HG03097 (cell line): ENCODE results near the gene RBMS3.

Experiments
- ATAC-seq: cut with Tn5 transposase; IDR thresholded peaks from one replicate; pipeline ENCODE4 v1.9.1; 2021; ENCODE audit not compliant: unreplicated experiment, low FRiP score

Gene RBMS3

GRCh38 chr3:29826712-29827111, 545.8 kb downstream of the RBMS3 start:
- ATAC-seq = no peak

GRCh38 chr3:29827756-29828155, 546.9 kb downstream of the RBMS3 start:
- ATAC-seq = no peak

- no peak for ATAC-seq
Observed at GRCh38 chr3:29829340-29829739, 548.5 kb downstream of the RBMS3 start.

- ATAC-seq = no peak
Observed at GRCh38 chr3:29850641-29851040, 569.8 kb downstream of the RBMS3 start.

- no peak for ATAC-seq
Observed at GRCh38 chr3:29852767-29853166, 571.9 kb downstream of the RBMS3 start.

GRCh38 chr3:29853841-29854397, 573.0 kb downstream of the RBMS3 start:
- ATAC-seq = no peak

GRCh38 chr3:29854821-29855220, 574.0 kb downstream of the RBMS3 start:
- ATAC-seq = no peak

- no peak for ATAC-seq
Observed at GRCh38 chr3:29859726-29860270, 578.9 kb downstream of the RBMS3 start.

- no peak for ATAC-seq
Observed at GRCh38 chr3:29864809-29865208, 583.9 kb downstream of the RBMS3 start.

GRCh38 chr3:29868543-29869101, 587.8 kb downstream of the RBMS3 start:
- no peak for ATAC-seq

GRCh38 chr3:29870136-29870535, 589.3 kb downstream of the RBMS3 start:
- ATAC-seq = no peak

- no peak for ATAC-seq
Observed at GRCh38 chr3:29871087-29871486, 590.2 kb downstream of the RBMS3 start.

GRCh38 chr3:29880809-29881208, 599.9 kb downstream of the RBMS3 start:
- no peak for ATAC-seq

- no peak for ATAC-seq
Observed at GRCh38 chr3:29887451-29887850, 606.6 kb downstream of the RBMS3 start.

- no peak for ATAC-seq
Observed at GRCh38 chr3:29889215-29889614, 608.3 kb downstream of the RBMS3 start.

GRCh38 chr3:29890801-29891200, 609.9 kb downstream of the RBMS3 start:
- ATAC-seq = no peak

- no peak for ATAC-seq
Observed at GRCh38 chr3:29892976-29893554, 612.2 kb downstream of the RBMS3 start.

GRCh38 chr3:29896856-29897255, 616.0 kb downstream of the RBMS3 start:
- ATAC-seq = no peak

- ATAC-seq = no peak
Observed at GRCh38 chr3:29898171-29898965, 617.5 kb downstream of the RBMS3 start.

GRCh38 chr3:29899021-29899420, 618.1 kb downstream of the RBMS3 start:
- ATAC-seq = no peak

GRCh38 chr3:29901097-29901496, 620.2 kb downstream of the RBMS3 start:
- no peak for ATAC-seq
